Astrocyte (in vitro differentiated cells and primary cell): Measurements from ENCODE around the gene BBX. TPM values are rescaled to one million over a fixed set of nuclear protein-coding genes. Genes with fewer than 3 reads are reported as not detected.
A peak's percentile ranks its signal among the peaks of the same experiment; 100 is the strongest.

Source experiments
- DNase-seq: peaks from one replicate; pipeline ENCODE4 v3.0.0-alpha.2; 2010; ENCODE audit warnings: low read depth
- FAIRE-seq: peaks from 2 replicates; lab custom pipeline; 2011; peaks lifted over from hg19 to GRCh38; lab: Jason Lieb, UNC
- H2AFZ ChIP-seq: 2 replicates; pipeline ENCODE4 v1.6.0; 2012; ENCODE audit warnings: low read depth, low read length, inconsistent platforms
- H3K27ac ChIP-seq: 2 replicates; pipeline ENCODE4 v1.5.1; 2011; ENCODE audit warnings: low read depth, low read length, inconsistent platforms
- H3K27me3 ChIP-seq: 2 replicates; pipeline ENCODE4 v1.6.0; 2011; ENCODE audit warnings: low read length, inconsistent platforms; ENCODE audit not compliant: insufficient read depth
- H3K36me3 ChIP-seq: 2 replicates; pipeline ENCODE4 v1.5.1; 2011; ENCODE audit warnings: low read length, inconsistent platforms; ENCODE audit not compliant: insufficient read depth
- H3K4me1 ChIP-seq: 2 replicates; pipeline ENCODE4 v1.5.1; 2011; ENCODE audit warnings: low read length, inconsistent platforms; ENCODE audit not compliant: insufficient read depth
- H3K4me2 ChIP-seq: 2 replicates; pipeline ENCODE4 v1.6.0; 2012; ENCODE audit warnings: low read length, inconsistent platforms
- H3K4me3 ChIP-seq: 2 replicates; pipeline ENCODE4 v1.5.1; 2011; ENCODE audit warnings: low read depth, mild to moderate bottlenecking, low read length, inconsistent platforms; ENCODE audit not compliant: insufficient read depth
- H3K79me2 ChIP-seq: 2 replicates; pipeline ENCODE4 v1.6.0; 2012; ENCODE audit warnings: mild to moderate bottlenecking, low read length, inconsistent platforms; ENCODE audit not compliant: insufficient read depth
- H3K9ac ChIP-seq: 2 replicates; pipeline ENCODE4 v1.6.0; 2012; ENCODE audit warnings: mild to moderate bottlenecking, low read length, inconsistent platforms
- H3K9me3 ChIP-seq: 2 replicates; pipeline ENCODE4 v1.5.1; 2012; ENCODE audit warnings: low read depth, mild to moderate bottlenecking, low read length, inconsistent platforms; ENCODE audit not compliant: insufficient read depth
- H4K20me1 ChIP-seq: 2 replicates; pipeline ENCODE4 v1.6.0; 2012; ENCODE audit warnings: low read length, inconsistent platforms; ENCODE audit not compliant: insufficient read depth
- H3K27ac Mint-ChIP-seq: one replicate; pipeline ENCODE4 v1.8.0; 2021; ENCODE audit warnings: mild to moderate bottlenecking, mixed read lengths; ENCODE audit not compliant: unreplicated experiment
- H3K27me3 Mint-ChIP-seq: one replicate; pipeline ENCODE4 v1.8.0; 2021; ENCODE audit warnings: low read depth, mixed read lengths; ENCODE audit not compliant: unreplicated experiment
- H3K36me3 Mint-ChIP-seq: one replicate; pipeline ENCODE4 v1.8.0; 2021; ENCODE audit warnings: low read depth, mixed read lengths; ENCODE audit not compliant: unreplicated experiment
- H3K4me1 Mint-ChIP-seq: one replicate; pipeline ENCODE4 v1.8.0; 2021; ENCODE audit warnings: low read depth, mixed read lengths; ENCODE audit not compliant: unreplicated experiment
- H3K4me3 Mint-ChIP-seq: one replicate; pipeline ENCODE4 v1.8.0; 2021; ENCODE audit warnings: mild to moderate bottlenecking, moderate library complexity, mixed read lengths; ENCODE audit not compliant: unreplicated experiment
- H3K9me3 Mint-ChIP-seq: one replicate; pipeline ENCODE4 v1.8.0; 2021; ENCODE audit warnings: mild to moderate bottlenecking, mixed read lengths; ENCODE audit not compliant: unreplicated experiment
- CTCF ChIP-seq: IDR thresholded peaks from 2 replicates; pipeline ENCODE4 v1.5.1; 2011; ENCODE audit warnings: low read depth, mild to moderate bottlenecking, inconsistent platforms, low read length, moderate library complexity; ENCODE audit not compliant: insufficient read depth
- EZH2 ChIP-seq: IDR thresholded peaks from 2 replicates; pipeline ENCODE4 v1.6.1; 2012; ENCODE audit warnings: mild to moderate bottlenecking, low read length, inconsistent platforms; ENCODE audit not compliant: insufficient read depth
- total RNA-seq: library from RNA; stranded (reverse); gene quantifications from 2 replicates; pipeline ENCODE4 v1.2.1, GENCODE V29; 2021

BBX gene
- total RNA-seq, 1 donor from 2014 or later: 91.6 TPM

GRCh38 chr3:107791027-107791426 is 268.3 kb downstream of the BBX start:
- Mint-ChIP-seq H3K36me3 (peaks cover 25% of the 10 kb centered on the region), H3K4me1 (peaks cover under 1% of the 10 kb centered on the region), H3K27me3 (no peaks in the 10 kb centered on the region), H3K27ac (no peak overlapping the region), H3K4me3 (no peak overlapping the region), H3K9me3 (peaks cover 3% of the 10 kb centered on the region)
- H4K20me1 ChIP-seq: no peaks in the 10 kb centered on the region
- FAIRE-seq: no peak
- H3K9ac ChIP-seq: no peak overlapping the region
- H2AFZ ChIP-seq: no peak overlapping the region
- TF ChIP-seq CTCF: no peak
- TF ChIP-seq EZH2: no peak
- H3K4me3 ChIP-seq: no peak overlapping the region
- peaks cover 2% of the 10 kb centered on the region for H3K36me3 ChIP-seq
- no peaks in the 10 kb centered on the region for H3K79me2 ChIP-seq
- H3K27ac ChIP-seq: no peak overlapping the region
- H3K27me3 ChIP-seq: no peaks in the 10 kb centered on the region
- H3K9me3 ChIP-seq: no peaks in the 10 kb centered on the region
- DNase-seq: no peak
- H3K4me2 ChIP-seq: no peak overlapping the region
- no peaks in the 10 kb centered on the region for H3K4me1 ChIP-seq

GRCh38 chr3:107791450-107791849 is 268.7 kb downstream of the BBX start:
- H3K9ac ChIP-seq: no peak overlapping the region
- DNase-seq: no peak
- no peak overlapping the region for H3K4me3 Mint-ChIP-seq
- TF ChIP-seq CTCF: no peak
- TF ChIP-seq EZH2: no peak
- no peak overlapping the region for H3K4me3 ChIP-seq
- no peaks in the 10 kb centered on the region for H3K4me1 ChIP-seq
- no peaks in the 10 kb centered on the region for H3K27me3 Mint-ChIP-seq
- no peaks in the 10 kb centered on the region for H3K9me3 ChIP-seq
- H3K79me2 ChIP-seq: no peaks in the 10 kb centered on the region
- H3K27ac Mint-ChIP-seq: no peak overlapping the region
- H2AFZ ChIP-seq: no peak overlapping the region
- H3K36me3 ChIP-seq: peaks cover 2% of the 10 kb centered on the region
- no peak overlapping the region for H3K4me2 ChIP-seq
- no peaks in the 10 kb centered on the region for H4K20me1 ChIP-seq
- FAIRE-seq: no peak
- H3K9me3 Mint-ChIP-seq: peaks cover 3% of the 10 kb centered on the region
- no peaks in the 10 kb centered on the region for H3K27me3 ChIP-seq
- no peak overlapping the region for H3K27ac ChIP-seq
- peaks cover 25% of the 10 kb centered on the region for H3K36me3 Mint-ChIP-seq
- peaks cover 4% of the 10 kb centered on the region for H3K4me1 Mint-ChIP-seq

- peak; percentile 20 for TF ChIP-seq CTCF
- TF ChIP-seq EZH2: no peak
- Histone ChIP-seq H3K4me1 (peaks cover 8% of the 10 kb centered on the region), H4K20me1 (no peaks in the 10 kb centered on the region), H3K4me3 (no peak overlapping the region), H3K27ac (no peak overlapping the region), H3K79me2 (no peaks in the 10 kb centered on the region), H3K9ac (no peak overlapping the region), H3K9me3 (no peaks in the 10 kb centered on the region), H3K27me3 (no peaks in the 10 kb centered on the region), H3K4me2 (no peak overlapping the region), H2AFZ (no peak overlapping the region), H3K36me3 (peaks cover 2% of the 10 kb centered on the region)
- Mint-ChIP-seq H3K4me3 (no peak overlapping the region), H3K9me3 (no peaks in the 10 kb centered on the region), H3K4me1 (peaks cover 24% of the 10 kb centered on the region), H3K27me3 (no peaks in the 10 kb centered on the region), H3K36me3 (peaks cover 26% of the 10 kb centered on the region), H3K27ac (no peak overlapping the region)
- DNase-seq: no peak
- no peak for FAIRE-seq
Observed at GRCh38 chr3:107794664-107795443, 272.1 kb downstream of the BBX start.
